Right lobe of liver (tissue), 4 donors: Measurements from ENCODE around the gene HEMK1.

ENCODE experiments used
- POLR2A ChIP-seq: fragments of 450-650 bp; IDR thresholded peaks from one replicate; pipeline ENCODE4 v1.6.1; 2017; ENCODE audit warnings: antibody characterized with exemption, mild to moderate bottlenecking
- TF ChIP-seq, protein P1 (sequence below), 4 donors: fragments of 200-600 bp in 3 of 4; fragments of 450-650 bp in 1 of 4; IDR thresholded peaks; one replicate each; pipeline versions ENCODE4 v1.5.1 to v1.8.0; 2016 to 2022; ENCODE audit warnings: antibody characterized with exemption in 4 of 4, mild to moderate bottlenecking in 2 of 4
- donor health status: DM: no; HTN: no; CAD: no.
- donor health status: DM: no; HTN: no; CAD: no.
- donor health status: DM: no; HTN: yes; CAD: no.

DNA sequence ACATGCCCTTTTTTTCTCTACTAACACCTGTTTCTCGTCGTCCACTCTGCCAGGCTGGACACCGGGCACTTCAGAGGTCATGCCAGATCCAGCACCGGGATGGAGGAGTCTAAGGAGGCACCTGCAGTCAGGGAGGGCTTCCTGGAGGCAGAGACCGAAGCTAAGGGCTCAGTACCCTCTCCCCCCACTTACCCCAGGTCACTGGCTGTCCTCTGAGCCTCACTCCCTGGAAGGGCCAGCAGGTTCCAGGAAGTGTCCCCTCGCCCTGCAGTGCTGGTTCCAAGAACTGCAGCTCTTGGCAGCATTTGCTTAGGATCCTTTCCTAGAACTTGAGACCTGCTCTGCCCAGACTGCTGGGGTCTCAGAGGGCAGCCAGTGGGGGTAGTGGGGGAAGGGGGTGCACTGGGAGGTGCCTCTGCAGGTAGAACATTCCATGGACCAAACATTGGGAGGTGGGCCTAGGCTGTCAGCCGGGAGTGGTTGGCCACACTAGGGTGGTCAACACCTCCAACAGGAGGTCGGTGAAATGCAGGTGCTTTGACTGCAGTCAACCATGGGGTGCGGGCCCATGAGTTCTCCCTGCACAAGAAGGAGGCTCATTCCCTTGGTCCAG lies 30.9 kb downstream of the HEMK1 start:
- TF ChIP-seq, protein P1, sequence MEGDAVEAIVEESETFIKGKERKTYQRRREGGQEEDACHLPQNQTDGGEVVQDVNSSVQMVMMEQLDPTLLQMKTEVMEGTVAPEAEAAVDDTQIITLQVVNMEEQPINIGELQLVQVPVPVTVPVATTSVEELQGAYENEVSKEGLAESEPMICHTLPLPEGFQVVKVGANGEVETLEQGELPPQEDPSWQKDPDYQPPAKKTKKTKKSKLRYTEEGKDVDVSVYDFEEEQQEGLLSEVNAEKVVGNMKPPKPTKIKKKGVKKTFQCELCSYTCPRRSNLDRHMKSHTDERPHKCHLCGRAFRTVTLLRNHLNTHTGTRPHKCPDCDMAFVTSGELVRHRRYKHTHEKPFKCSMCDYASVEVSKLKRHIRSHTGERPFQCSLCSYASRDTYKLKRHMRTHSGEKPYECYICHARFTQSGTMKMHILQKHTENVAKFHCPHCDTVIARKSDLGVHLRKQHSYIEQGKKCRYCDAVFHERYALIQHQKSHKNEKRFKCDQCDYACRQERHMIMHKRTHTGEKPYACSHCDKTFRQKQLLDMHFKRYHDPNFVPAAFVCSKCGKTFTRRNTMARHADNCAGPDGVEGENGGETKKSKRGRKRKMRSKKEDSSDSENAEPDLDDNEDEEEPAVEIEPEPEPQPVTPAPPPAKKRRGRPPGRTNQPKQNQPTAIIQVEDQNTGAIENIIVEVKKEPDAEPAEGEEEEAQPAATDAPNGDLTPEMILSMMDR (IDR thresholded peaks at IDR 0.05), result no peak
- TF ChIP-seq POLR2A, result no peak
